IPS DF 6.9 (cell line): ENCODE measurements around the gene GTF2H4.
A peak's percentile ranks its signal among the peaks of the same experiment; 100 is the strongest.
"Not testable (repeated sequence)": the region's sequence is repeated elsewhere in the genome, so short reads cannot be mapped to it uniquely, and the experiment has no call there.

Source experiments
- DNase-seq: peaks from one replicate; pipeline ENCODE4 v3.0.0-alpha.2; 2013; ENCODE audit warnings: low read depth, low spot score
- H3K27ac ChIP-seq: one replicate; pipeline ENCODE4 v1.5.1; 2013; ENCODE audit warnings: low read length, control low read depth
- H3K27me3 ChIP-seq: 2 replicates; pipeline ENCODE4 v1.6.1; 2013; ENCODE audit warnings: mild to moderate bottlenecking, low read length; ENCODE audit not compliant: control insufficient read depth, insufficient read depth
- H3K36me3 ChIP-seq: 2 replicates; pipeline ENCODE4 v1.6.1; 2013; ENCODE audit warnings: low read length; ENCODE audit not compliant: control insufficient read depth, insufficient read depth
- H3K4me1 ChIP-seq: 2 replicates; pipeline ENCODE4 v1.6.1; 2013; ENCODE audit warnings: low read length; ENCODE audit not compliant: control insufficient read depth, insufficient read depth
- H3K4me3 ChIP-seq: 2 replicates; pipeline ENCODE4 v1.5.1; 2013; ENCODE audit warnings: mild to moderate bottlenecking, low read length
- H3K9me3 ChIP-seq: 2 replicates; pipeline ENCODE4 v1.6.1; 2013; ENCODE audit warnings: low read length, inconsistent platforms; ENCODE audit not compliant: control insufficient read depth, insufficient read depth
- WGBS: extraction: QIAGEN DNeasy Blood & Tissue Kit; methylation state at CpG from one replicate; pipeline ENCODE4 v1.1.7; 2013; ENCODE audit warnings: mixed read lengths, missing lambda C conversion rate; ENCODE audit not compliant: insufficient read length, insufficient coverage; 5-methylcytosine and 5-hydroxymethylcytosine counted together

GTF2H4 gene

GRCh38 chr6:30912746-30913520 lies 4.9 kb downstream of the GTF2H4 start:
- WGBS: no CpG with 5 or more reads among the region's 8 CpGs
- Histone ChIP-seq H3K4me3 (no peak overlapping the region), H3K27me3 (no peaks in the 10 kb centered on the region), H3K4me1 (peaks cover 1% of the 10 kb centered on the region; the same call in 1 of the 2 replicates), H3K36me3 (peaks cover 9% of the 10 kb centered on the region), H3K27ac (no peak overlapping the region), H3K9me3 (no peaks in the 10 kb centered on the region)
- no peak for DNase-seq

GRCh38 chr6:30913721-30914075 lies 5.7 kb downstream of the GTF2H4 start:
- Histone ChIP-seq H3K9me3 (no peaks in the 10 kb centered on the region), H3K4me1 (peaks cover 1% of the 10 kb centered on the region; the same call in 1 of the 2 replicates), H3K4me3 (peak overlapping the region; percentile 57; the same call in 1 of the 2 replicates), H3K27me3 (no peaks in the 10 kb centered on the region), H3K27ac (no peak overlapping the region), H3K36me3 (peaks cover 9% of the 10 kb centered on the region)
- no CpG with 5 or more reads among the region's 31 CpGs for WGBS
- no peak for DNase-seq

GRCh38 chr6:30914076-30914853 lies 6.3 kb downstream of the GTF2H4 start, which contains the start of gene VARS2:
Gene VARS2, plus strand, starts transcription at chr6:30914238. Its CDS starts 599 bp downstream, at chr6:30914837.
- Histone ChIP-seq H3K36me3 (peaks cover 9% of the 10 kb centered on the region), H3K27me3 (no peaks in the 10 kb centered on the region), H3K9me3 (no peaks in the 10 kb centered on the region), H3K4me3 (peak within 1 kb of the TSS; percentile 57; the same call in 1 of the 2 replicates), H3K4me1 (peaks cover 1% of the 10 kb centered on the region; the same call in 1 of the 2 replicates), H3K27ac (no peak within 1 kb of the TSS)
- no CpG with 5 or more reads among the region's 52 CpGs for WGBS
- DNase-seq: peak; percentile 58

DNA sequence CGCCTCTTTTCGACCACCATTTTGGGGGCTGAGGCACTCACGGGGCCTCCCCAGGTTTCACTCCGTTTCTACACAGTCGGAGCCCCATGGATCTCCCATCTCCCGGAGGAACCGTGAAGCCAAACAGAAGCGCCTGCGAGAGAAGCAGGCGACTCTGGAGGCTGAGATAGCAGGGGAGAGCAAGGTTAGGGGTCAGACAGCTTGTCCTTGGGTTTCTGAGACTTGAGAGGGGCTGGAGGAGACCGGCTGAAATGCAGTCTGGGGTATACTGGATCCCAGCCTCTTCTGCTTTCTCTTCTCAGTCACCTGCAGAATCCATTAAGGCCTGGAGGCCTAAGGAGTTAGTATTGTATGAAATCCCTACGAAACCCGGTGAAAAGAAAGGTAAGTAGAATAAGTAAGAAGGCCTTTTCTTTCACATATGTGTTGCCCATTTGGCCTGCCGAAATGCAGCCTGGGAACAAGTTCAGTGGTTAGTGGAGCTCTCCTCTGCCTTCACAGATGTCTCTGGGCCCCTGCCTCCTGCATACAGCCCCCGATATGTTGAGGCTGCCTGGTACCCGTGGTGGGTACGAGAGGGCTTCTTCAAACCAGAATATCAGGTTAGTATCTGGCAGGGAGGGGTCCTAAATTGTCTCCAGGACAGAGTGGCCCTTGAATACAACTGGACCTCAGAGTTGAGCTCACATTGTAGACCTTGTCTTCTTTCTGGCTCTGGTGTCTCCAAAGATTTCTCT lies 7.0 kb downstream of the GTF2H4 start:
- no peak overlapping the region for H3K27ac ChIP-seq
- H3K9me3 ChIP-seq: no peaks in the 10 kb centered on the region
- no peak overlapping the region for H3K4me3 ChIP-seq
- peaks cover 1% of the 10 kb centered on the region; the same call in 1 of the 2 replicates for H3K4me1 ChIP-seq
- DNase-seq: no peak
- peaks cover 14% of the 10 kb centered on the region for H3K36me3 ChIP-seq
- no CpG with 5 or more reads among the region's 17 CpGs for WGBS
- H3K27me3 ChIP-seq: no peaks in the 10 kb centered on the region

- Histone ChIP-seq H3K27ac (no peak overlapping the region), H3K36me3 (peaks cover 16% of the 10 kb centered on the region), H3K4me3 (no peak overlapping the region), H3K9me3 (no peaks in the 10 kb centered on the region), H3K27me3 (no peaks in the 10 kb centered on the region), H3K4me1 (peaks cover 1% of the 10 kb centered on the region; the same call in 1 of the 2 replicates)
- no CpG with 5 or more reads among the region's 5 CpGs for WGBS
- DNase-seq: peak; percentile 41
These were observed 7.6 kb downstream of the GTF2H4 start for GRCh38 chr6:30915591-30915946.

DNA sequence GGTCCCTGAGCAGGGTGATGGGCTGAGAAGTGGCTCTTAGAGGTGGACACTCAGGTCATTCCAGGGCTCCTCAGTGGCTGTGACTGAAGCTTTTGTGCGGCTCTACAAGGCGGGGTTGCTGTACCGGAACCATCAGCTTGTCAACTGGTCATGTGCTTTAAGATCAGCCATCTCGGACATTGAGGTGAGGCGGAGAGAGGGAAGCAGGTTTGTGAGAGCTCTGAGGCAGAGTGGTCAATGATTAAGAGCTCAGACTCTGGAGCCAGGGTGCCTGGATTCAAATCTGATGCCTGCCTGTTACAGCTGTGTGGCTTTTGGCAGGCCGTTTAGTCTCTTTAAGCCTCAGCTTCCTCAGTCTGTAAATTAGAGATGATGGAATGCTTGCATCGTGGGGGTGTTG lies 9.0 kb downstream of the GTF2H4 start:
- WGBS: no CpG with 5 or more reads among the region's 7 CpGs
- H3K36me3 ChIP-seq: peaks cover 17% of the 10 kb centered on the region
- no peak for DNase-seq

GRCh38 chr6:30917487-30917886 lies 9.5 kb downstream of the GTF2H4 start:
- peaks cover 3% of the 10 kb centered on the region; the same call in 1 of the 2 replicates for H3K4me1 ChIP-seq
- H3K9me3 ChIP-seq: no peaks in the 10 kb centered on the region
- H3K27ac ChIP-seq: no peak overlapping the region
- peaks cover 17% of the 10 kb centered on the region for H3K36me3 ChIP-seq
- H3K27me3 ChIP-seq: no peaks in the 10 kb centered on the region
- no peak overlapping the region for H3K4me3 ChIP-seq
- no CpG with 5 or more reads among the region's 8 CpGs for WGBS
- no peak for DNase-seq

More for the DNA sequence above, 9.0 kb downstream of the GTF2H4 start:
- Histone ChIP-seq H3K9me3 (no peaks in the 10 kb centered on the region), H3K27ac (no peak overlapping the region), H3K27me3 (no peaks in the 10 kb centered on the region), H3K4me1 (peaks cover 1% of the 10 kb centered on the region; the same call in 1 of the 2 replicates), H3K4me3 (no peak overlapping the region)

DNA sequence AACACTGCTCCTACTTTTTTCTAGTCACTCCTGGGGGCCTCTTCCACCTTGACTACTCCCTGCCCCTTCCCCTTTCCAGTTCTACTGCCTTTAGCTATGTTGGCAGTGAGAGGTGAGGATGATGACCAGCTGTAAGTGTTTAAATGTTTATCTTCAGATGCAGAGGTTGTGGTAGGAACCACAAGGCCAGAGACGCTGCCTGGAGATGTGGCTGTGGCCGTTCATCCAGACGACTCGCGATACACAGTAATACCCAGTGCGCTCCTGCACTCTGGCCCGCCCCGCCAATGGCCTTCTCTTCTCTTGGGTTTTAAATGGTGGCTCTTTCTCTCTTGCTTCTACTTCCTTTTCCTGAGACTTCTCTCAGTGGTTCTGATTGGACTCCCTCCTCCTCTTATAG lies 10.7 kb downstream of the GTF2H4 start:
- no peak overlapping the region for H3K4me3 ChIP-seq
- peaks cover 3% of the 10 kb centered on the region; the same call in 1 of the 2 replicates for H3K4me1 ChIP-seq
- no peak for DNase-seq
- no peaks in the 10 kb centered on the region for H3K9me3 ChIP-seq
- no peak overlapping the region for H3K27ac ChIP-seq
- no peaks in the 10 kb centered on the region for H3K27me3 ChIP-seq
- H3K36me3 ChIP-seq: peaks cover 17% of the 10 kb centered on the region
- no CpG with 5 or more reads among the region's 8 CpGs for WGBS

DNA sequence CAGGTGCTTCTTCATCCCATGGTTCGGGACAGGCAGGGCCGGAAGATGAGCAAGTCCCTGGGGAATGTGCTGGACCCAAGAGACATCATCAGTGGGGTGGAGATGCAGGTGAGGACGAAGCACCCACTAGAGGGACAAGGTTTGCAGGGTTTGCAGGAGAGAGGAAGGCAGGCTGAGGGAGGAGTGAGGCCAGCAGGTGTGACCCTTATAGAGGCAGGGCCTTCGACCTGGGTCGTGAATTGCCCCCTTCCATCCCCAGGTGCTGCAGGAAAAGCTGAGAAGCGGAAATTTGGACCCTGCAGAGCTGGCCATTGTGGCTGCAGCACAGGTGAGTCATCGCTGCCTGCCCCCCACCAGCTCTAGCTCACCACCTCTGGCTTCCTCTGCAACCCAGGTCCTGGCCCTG lies 14.4 kb downstream of the GTF2H4 start:
- no CpG with 5 or more reads among the region's 7 CpGs for WGBS
- no peak for DNase-seq

DNA sequence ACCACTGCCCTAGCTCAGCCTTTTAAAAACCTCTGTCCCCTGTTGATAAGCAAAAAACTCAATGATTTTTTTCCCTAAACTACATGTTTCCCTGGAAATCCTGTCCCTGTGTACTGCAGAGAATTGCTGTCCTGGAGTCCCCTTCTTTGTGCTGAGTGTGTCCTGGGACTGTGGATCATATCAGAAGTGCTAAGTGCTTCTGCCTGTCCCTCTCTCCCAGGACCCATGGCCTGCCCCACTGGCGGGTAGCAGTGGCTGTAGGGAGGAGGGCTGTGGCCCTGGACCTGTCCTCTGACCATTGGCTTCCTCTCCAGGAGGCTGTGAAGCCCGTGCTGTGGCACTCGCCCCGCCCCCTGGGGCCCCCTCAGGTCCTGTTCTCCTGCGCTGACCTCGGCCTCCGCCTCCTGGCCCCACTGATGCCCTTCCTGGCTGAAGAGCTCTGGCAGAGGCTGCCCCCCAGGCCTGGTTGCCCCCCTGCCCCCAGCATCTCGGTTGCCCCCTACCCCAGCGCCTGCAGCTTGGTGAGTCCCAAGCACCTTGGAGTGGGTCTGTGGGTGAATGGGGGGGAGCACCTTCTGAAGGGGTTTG lies 16.1 kb downstream of the GTF2H4 start:
- H3K27me3 ChIP-seq: not testable (repeated sequence)
- WGBS: no CpG with 5 or more reads among the region's 9 CpGs

More for the DNA sequence above, 14.4 kb downstream of the GTF2H4 start:
- Histone ChIP-seq H3K27ac (no peak overlapping the region), H3K9me3 (no peaks in the 10 kb centered on the region), H3K4me1 (peaks cover 2% of the 10 kb centered on the region; the same call in 1 of the 2 replicates), H3K4me3 (no peak overlapping the region), H3K27me3 (no peaks in the 10 kb centered on the region), H3K36me3 (peaks cover 17% of the 10 kb centered on the region)

More for the DNA sequence above, 16.1 kb downstream of the GTF2H4 start:
- H3K4me1 ChIP-seq, H3K4me3 ChIP-seq, H3K27ac ChIP-seq, DNase-seq, H3K9me3 ChIP-seq: not testable (repeated sequence)
- peaks cover 17% of the 10 kb centered on the region for H3K36me3 ChIP-seq
